ENCODE data around the gene DHRS1. TPM values are rescaled to one million over a fixed set of nuclear protein-coding genes. Genes with fewer than 3 reads are reported as not detected.

The DHRS1 gene
- total RNA-seq, 1 donor from 2014 or later: 6.3 TPM

DNA sequence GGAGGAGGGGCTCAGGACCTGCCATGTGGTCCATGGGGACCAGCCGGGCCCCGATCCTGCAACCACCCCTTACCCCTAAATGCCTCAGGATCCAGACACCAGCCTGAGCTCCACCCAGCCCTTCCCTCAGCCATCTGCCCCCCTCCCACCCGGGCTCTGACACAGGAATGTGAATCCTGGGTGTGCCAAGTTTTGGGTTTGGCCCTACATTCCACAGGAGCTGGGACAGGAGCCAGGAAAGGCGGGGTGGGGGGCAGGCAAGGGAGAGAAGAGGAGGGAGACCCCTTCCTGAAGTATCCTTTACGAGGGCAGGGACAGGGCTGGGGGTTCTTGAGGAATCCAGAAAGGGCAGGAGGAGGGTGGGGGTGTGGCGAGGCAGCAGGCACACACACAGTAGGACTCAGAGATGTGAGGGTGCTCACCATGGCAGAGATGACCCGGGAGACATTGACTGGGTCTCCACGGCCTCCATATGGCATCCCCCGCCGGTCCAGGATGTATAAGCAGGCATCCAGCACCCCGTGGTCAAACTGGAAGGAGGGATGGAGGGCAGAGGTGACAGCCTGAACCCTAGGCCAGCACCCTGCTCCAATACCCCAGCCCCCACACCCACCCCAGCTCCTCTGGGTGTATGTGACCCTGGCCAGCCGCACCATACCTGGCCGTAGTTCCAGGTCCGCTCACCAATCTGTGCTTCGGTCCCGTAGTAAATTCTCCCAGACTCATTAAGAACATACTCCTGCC is 40.1 kb downstream of the DHRS1 start:
- Histone ChIP-seq H3K4me1 (ENCODE audit: control insufficient read depth in 3 of 3, insufficient read depth in 3 of 3, low read length in 3 of 3) (no peaks in the 10 kb centered on the region), H3K9me3 (ENCODE audit: control insufficient read depth in 3 of 3, low read length in 3 of 3) (no peaks in the 10 kb centered on the region), H3K27ac (ENCODE audit: low read depth, low read length) (no peak overlapping the region), H3K36me3 (ENCODE audit: control insufficient read depth in 3 of 3, insufficient read depth in 3 of 3, low read length in 3 of 3) (peaks cover 3 to 7% (median 5%) of the 10 kb centered on the region in 3 donors), H3K27me3 (ENCODE audit: control insufficient read depth in 3 of 3, insufficient read depth in 3 of 3, low read length in 3 of 3) (no peaks in the 10 kb centered on the region), H3K4me3 (ENCODE audit: low read length in 3 of 3) (no peak overlapping the region), H3K9ac (ENCODE audit: low read depth in 1 of 3, low read length in 3 of 3) (no peak overlapping the region)

DNA sequence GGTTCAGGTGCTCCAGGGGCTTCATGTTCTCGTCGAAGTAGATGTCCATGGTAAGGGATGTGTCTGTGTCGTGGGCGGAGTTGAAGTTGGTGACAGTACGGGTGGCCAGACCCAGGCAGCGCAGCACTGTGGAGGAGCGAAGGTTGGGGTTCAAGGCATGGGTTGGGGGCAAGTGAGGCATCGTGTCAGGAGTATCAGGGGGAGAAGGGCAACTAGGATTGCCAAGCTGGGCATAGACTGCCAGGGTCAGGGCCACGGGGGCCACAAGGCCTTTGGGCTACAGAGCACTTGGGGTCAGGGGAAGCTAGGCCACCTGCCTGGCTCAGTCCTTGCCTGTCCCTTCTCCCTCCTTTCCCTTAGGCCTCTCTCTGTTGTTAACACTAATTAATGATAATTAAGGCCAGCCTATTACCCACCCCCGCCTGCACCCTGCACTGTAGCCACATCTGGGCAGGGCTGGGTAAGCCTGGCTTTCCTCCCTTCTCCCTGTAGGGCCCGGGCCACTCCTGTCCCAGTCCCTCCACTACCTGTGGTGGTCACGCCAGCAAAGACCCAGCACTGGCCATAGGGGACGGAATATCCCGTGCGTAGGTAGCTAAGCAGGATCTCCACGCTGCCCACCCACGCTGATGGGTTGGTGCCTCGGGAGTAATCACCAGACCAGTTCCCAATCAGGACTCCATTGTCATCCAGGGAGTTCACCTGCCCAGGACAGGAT is 40.9 kb downstream of the DHRS1 start:
- Histone ChIP-seq H3K9ac (ENCODE audit: low read depth in 1 of 3, low read length in 3 of 3) (no peak overlapping the region), H3K27me3 (ENCODE audit: control insufficient read depth in 3 of 3, insufficient read depth in 3 of 3, low read length in 3 of 3) (no peaks in the 10 kb centered on the region), H3K4me1 (ENCODE audit: control insufficient read depth in 3 of 3, insufficient read depth in 3 of 3, low read length in 3 of 3) (no peaks in the 10 kb centered on the region), H3K36me3 (ENCODE audit: control insufficient read depth in 3 of 3, insufficient read depth in 3 of 3, low read length in 3 of 3) (peaks cover 2 to 7% (median 5%) of the 10 kb centered on the region in 3 donors), H3K4me3 (ENCODE audit: low read length in 3 of 3) (no peak overlapping the region), H3K27ac (ENCODE audit: low read depth, low read length) (no peak overlapping the region), H3K9me3 (ENCODE audit: control insufficient read depth in 3 of 3, low read length in 3 of 3) (no peaks in the 10 kb centered on the region)

DNA sequence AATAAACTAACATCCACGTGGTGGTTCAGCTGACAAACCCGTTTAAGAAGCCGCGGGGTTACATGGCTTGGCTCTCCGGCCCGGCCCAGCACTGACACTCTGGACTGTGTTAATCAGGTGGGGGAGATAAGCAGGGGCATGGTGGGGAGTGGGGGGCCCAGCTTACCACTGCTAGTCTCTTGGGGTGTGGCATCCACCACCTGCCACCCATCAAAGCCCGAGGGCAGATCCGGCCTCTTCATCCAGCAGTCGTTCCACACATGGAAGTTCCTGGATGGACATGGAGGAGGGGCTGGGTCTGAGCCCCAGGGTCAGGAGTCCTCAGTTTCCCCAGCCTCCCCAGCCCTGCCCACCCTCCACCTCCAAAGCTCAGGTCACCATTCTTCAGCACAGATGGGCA is 41.5 kb downstream of the DHRS1 start:
- no peaks in the 10 kb centered on the region for H3K9me3 ChIP-seq (ENCODE audit: control insufficient read depth in 3 of 3, low read length in 3 of 3)
- no peak overlapping the region for H3K27ac ChIP-seq (ENCODE audit: low read depth, low read length)
- H3K27me3 ChIP-seq (ENCODE audit: control insufficient read depth in 3 of 3, insufficient read depth in 3 of 3, low read length in 3 of 3): no peaks in the 10 kb centered on the region
- no peak overlapping the region for H3K4me3 ChIP-seq (ENCODE audit: low read length in 3 of 3)
- H3K9ac ChIP-seq (ENCODE audit: low read depth in 1 of 3, low read length in 3 of 3): no peak overlapping the region
- H3K36me3 ChIP-seq (ENCODE audit: control insufficient read depth in 3 of 3, insufficient read depth in 3 of 3, low read length in 3 of 3): peaks cover 2 to 7% (median 5%) of the 10 kb centered on the region in 3 donors
- H3K4me1 ChIP-seq (ENCODE audit: control insufficient read depth in 3 of 3, insufficient read depth in 3 of 3, low read length in 3 of 3): no peaks in the 10 kb centered on the region

DNA sequence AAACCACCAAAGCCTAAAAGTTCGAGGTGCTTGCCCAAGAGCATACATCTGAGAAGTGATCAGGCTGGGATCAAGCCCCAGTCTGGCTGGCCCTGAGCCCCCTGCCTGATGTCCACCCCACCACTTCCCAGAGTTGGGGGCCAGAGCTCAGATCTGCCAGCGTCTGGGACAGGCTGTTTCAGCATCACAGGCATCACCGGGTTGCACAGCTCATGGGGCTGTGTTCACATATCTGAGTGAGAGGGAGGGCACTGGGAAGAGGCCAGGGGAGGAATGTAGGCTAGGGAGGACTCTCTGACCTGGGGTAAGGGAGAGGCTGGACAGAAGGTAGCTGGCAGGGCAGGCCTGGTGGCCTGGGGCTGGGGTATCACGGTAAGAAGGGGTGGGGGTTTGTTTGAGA is 42.6 kb downstream of the DHRS1 start:
- no peak overlapping the region for H3K27ac ChIP-seq (ENCODE audit: low read depth, low read length)
- no peak overlapping the region for H3K4me3 ChIP-seq (ENCODE audit: low read length in 3 of 3)
- H3K36me3 ChIP-seq (ENCODE audit: control insufficient read depth in 3 of 3, insufficient read depth in 3 of 3, low read length in 3 of 3): peaks cover 2 to 9% (median 5%) of the 10 kb centered on the region in 3 donors
- no peak overlapping the region for H3K9ac ChIP-seq (ENCODE audit: low read depth in 1 of 3, low read length in 3 of 3)
- H3K9me3 ChIP-seq (ENCODE audit: control insufficient read depth in 3 of 3, low read length in 3 of 3): no peaks in the 10 kb centered on the region
- H3K4me1 ChIP-seq (ENCODE audit: control insufficient read depth in 3 of 3, insufficient read depth in 3 of 3, low read length in 3 of 3): no peaks in the 10 kb centered on the region
- H3K27me3 ChIP-seq (ENCODE audit: control insufficient read depth in 3 of 3, insufficient read depth in 3 of 3, low read length in 3 of 3): no peaks in the 10 kb centered on the region

DNA sequence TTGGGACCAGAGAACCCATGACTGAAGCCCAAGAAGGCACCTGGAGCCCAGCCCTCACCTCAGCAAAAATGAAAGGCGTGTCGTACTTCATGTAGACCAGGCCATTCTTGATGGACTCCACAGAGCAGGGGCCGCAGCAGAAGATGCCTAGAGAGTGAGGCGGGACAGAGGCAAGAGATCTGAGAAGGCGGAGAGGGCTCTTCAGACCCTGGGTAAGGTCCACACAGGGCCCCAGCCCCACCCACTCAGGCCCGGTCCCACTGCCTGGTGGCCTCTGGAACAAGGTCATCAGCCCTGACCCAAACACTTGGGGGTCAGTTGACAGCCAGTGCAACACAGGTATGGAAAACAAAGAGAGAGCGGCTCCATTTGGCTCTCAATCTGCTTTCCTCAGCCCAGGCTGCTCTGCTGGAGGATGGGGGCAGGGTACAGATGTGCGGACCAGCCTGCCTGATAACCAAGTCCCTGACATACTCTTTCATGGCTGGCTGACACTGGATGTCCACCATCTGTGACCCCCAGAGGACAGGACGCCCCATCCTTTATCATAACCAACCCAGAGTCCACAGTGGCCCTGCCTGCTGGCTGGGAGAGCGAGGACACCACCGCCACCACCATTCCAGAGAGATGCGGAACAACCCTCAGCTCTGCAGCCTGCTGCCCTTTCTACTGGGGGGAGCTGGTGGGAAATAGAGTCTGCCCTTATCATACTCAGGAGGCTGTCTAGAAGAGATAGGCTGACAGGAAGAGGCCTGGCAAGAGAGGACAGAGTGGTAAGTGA is 43.5 kb downstream of the DHRS1 start:
- H3K9ac ChIP-seq (ENCODE audit: low read depth in 1 of 3, low read length in 3 of 3): no peak overlapping the region

DNA sequence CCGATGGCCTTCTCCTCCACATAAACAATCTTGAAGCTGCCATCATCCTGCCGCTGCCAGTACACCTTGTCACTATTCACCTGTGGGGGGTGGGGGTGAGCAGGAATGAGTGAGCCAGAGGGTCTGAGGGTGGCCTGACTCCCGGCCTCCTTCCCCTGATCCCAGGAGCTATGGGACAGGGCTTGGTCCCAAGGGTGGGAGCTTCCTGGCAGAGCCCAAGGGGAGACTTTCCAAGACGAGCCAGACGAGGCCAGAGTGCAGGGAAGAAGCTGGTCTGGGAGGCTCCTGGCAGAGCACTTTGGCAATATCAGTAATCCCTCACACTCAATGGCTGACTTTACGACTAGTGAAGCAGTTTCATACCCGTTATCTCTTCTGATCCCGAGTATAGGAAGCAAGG is 44.1 kb downstream of the DHRS1 start:
- no peak overlapping the region for H3K4me3 ChIP-seq (ENCODE audit: low read length in 3 of 3)
- no peaks in the 10 kb centered on the region for H3K27me3 ChIP-seq (ENCODE audit: control insufficient read depth in 3 of 3, insufficient read depth in 3 of 3, low read length in 3 of 3)
- H3K27ac ChIP-seq (ENCODE audit: low read depth, low read length): no peak overlapping the region
- no peaks in the 10 kb centered on the region for H3K9me3 ChIP-seq (ENCODE audit: control insufficient read depth in 3 of 3, low read length in 3 of 3)
- H3K9ac ChIP-seq (ENCODE audit: low read depth in 1 of 3, low read length in 3 of 3): no peak overlapping the region
- no peaks in the 10 kb centered on the region for H3K4me1 ChIP-seq (ENCODE audit: control insufficient read depth in 3 of 3, insufficient read depth in 3 of 3, low read length in 3 of 3)
- H3K36me3 ChIP-seq (ENCODE audit: control insufficient read depth in 3 of 3, insufficient read depth in 3 of 3, low read length in 3 of 3): peaks cover 2 to 9% (median 5%) of the 10 kb centered on the region in 3 donors

More for the DNA sequence above, 43.5 kb downstream of the DHRS1 start:
- Histone ChIP-seq H3K27me3 (ENCODE audit: control insufficient read depth in 3 of 3, insufficient read depth in 3 of 3, low read length in 3 of 3) (no peaks in the 10 kb centered on the region), H3K4me1 (ENCODE audit: control insufficient read depth in 3 of 3, insufficient read depth in 3 of 3, low read length in 3 of 3) (no peaks in the 10 kb centered on the region), H3K36me3 (ENCODE audit: control insufficient read depth in 3 of 3, insufficient read depth in 3 of 3, low read length in 3 of 3) (peaks cover 2 to 9% (median 5%) of the 10 kb centered on the region in 3 donors), H3K4me3 (ENCODE audit: low read length in 3 of 3) (no peak overlapping the region), H3K9me3 (ENCODE audit: control insufficient read depth in 3 of 3, low read length in 3 of 3) (no peaks in the 10 kb centered on the region), H3K27ac (ENCODE audit: low read depth, low read length) (no peak overlapping the region)

DNA sequence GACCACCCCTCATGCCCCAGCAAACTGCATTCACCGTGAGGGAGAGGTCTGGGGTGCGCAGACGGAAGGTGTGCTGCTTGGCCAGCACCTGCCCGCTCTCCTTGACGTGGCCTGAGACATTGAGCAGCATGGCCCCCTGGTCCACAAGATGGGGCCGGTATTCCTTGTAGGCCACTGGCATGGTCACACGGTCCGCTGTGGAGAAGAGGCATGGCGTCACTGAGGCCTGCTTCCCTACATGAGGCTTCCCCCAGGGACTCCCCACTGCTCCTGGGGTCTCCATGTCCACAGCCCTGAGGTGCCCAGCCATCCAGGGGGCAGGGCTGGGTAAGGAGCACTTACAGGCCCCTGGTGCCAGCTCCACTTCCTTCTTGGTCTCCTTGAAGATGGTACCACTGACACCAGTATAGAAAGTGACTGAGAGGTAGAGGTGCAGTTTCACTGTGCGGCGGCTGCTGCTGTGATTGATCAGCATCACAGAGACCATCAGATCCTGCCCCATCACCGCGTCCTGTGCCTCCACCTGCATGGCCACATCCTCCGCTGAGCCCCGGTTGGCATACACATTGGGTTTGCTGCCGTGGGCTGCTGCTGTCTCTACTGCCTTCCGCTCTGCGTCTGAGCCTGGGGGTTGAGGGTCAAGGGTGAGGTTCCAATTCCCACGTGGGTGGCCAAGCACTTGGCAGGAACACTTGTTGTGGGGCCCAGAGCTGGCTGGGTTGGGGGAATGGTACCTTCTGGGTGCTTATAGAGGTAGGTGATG is 44.8 kb downstream of the DHRS1 start:
- Histone ChIP-seq H3K27me3 (ENCODE audit: control insufficient read depth in 3 of 3, insufficient read depth in 3 of 3, low read length in 3 of 3) (no peaks in the 10 kb centered on the region), H3K4me1 (ENCODE audit: control insufficient read depth in 3 of 3, insufficient read depth in 3 of 3, low read length in 3 of 3) (no peaks in the 10 kb centered on the region), H3K9me3 (ENCODE audit: control insufficient read depth in 3 of 3, low read length in 3 of 3) (no peaks in the 10 kb centered on the region), H3K27ac (ENCODE audit: low read depth, low read length) (no peak overlapping the region), H3K4me3 (ENCODE audit: low read length in 3 of 3) (no peak overlapping the region), H3K36me3 (ENCODE audit: control insufficient read depth in 3 of 3, insufficient read depth in 3 of 3, low read length in 3 of 3) (peaks cover 3 to 9% (median 5%) of the 10 kb centered on the region in 3 donors), H3K9ac (ENCODE audit: low read depth in 1 of 3, low read length in 3 of 3) (no peak overlapping the region)

DNA sequence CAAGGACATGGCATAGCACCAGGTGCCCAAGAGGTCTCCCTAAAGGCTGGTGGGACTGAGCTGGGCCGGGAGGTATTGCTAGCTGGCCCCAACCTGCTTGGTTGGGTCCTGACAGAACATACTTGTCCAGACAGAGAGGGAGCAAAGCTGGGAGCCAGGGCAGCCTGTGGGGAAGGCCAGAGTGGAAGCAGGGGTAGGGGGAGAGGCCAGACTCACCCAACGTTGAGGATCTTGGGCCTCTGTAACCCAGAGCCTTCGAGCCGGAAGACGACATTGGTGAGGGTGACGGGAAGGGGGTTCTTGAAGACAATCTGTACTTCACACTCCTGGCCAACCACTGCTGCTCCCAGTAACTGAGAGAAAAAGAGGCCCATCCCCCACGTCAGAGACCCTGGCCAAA is 45.6 kb downstream of the DHRS1 start:
- Histone ChIP-seq H3K4me1 (ENCODE audit: control insufficient read depth in 3 of 3, insufficient read depth in 3 of 3, low read length in 3 of 3) (no peaks in the 10 kb centered on the region), H3K9me3 (ENCODE audit: control insufficient read depth in 3 of 3, low read length in 3 of 3) (no peaks in the 10 kb centered on the region), H3K9ac (ENCODE audit: low read depth in 1 of 3, low read length in 3 of 3) (peak overlapping the region in 1 of 3 donors; percentile 20), H3K27me3 (ENCODE audit: control insufficient read depth in 3 of 3, insufficient read depth in 3 of 3, low read length in 3 of 3) (no peaks in the 10 kb centered on the region), H3K36me3 (ENCODE audit: control insufficient read depth in 3 of 3, insufficient read depth in 3 of 3, low read length in 3 of 3) (peaks cover 3 to 9% (median 5%) of the 10 kb centered on the region in 3 donors), H3K4me3 (ENCODE audit: low read length in 3 of 3) (no peak overlapping the region), H3K27ac (ENCODE audit: low read depth, low read length) (no peak overlapping the region)

DNA sequence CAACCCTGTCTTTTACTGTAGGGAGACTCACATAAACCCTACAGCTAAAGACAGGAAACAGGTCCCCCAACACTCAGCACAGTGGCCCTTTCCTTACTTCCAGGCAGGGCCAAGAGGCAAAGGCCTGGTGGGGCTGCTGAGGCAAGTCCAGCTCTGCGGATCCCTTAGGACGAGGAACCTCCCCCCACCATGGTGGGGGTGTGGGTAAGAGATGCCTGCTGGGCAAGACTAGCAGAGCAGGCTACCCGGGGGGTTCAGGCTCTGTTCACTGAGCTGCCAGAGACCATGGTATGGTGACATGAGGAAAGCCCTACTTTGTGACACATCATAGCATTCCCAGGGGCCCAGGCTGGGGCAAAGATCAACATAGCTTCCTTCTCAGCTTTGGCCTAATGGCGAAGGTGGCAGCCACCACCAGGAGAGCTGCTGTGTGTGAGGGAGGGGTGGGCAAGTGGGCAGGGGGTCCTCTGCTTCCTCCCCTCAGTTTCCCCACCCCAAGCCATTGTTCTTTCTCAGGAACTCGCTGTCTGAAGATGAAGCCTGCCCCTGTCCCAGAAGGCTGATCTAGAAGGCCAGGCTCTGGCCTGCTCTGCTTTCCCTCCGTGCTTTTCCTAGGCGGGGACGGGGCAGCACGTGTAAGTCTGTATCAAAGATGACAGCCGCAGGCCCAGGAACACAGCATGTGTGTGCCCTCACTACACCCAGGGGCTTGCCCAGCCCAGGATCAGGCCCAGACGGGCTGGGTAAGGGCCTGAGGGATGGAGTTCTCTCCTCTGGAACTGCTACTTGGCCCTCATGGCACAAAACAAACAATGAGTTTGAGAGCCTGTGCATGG is 47.1 kb downstream of the DHRS1 start:
- Histone ChIP-seq H3K27ac (ENCODE audit: low read depth, low read length) (no peak overlapping the region), H3K9ac (ENCODE audit: low read depth in 1 of 3, low read length in 3 of 3) (no peak overlapping the region), H3K4me1 (ENCODE audit: control insufficient read depth in 3 of 3, insufficient read depth in 3 of 3, low read length in 3 of 3) (no peaks in the 10 kb centered on the region), H3K4me3 (ENCODE audit: low read length in 3 of 3) (no peak overlapping the region), H3K9me3 (ENCODE audit: control insufficient read depth in 3 of 3, low read length in 3 of 3) (no peaks in the 10 kb centered on the region), H3K27me3 (ENCODE audit: control insufficient read depth in 3 of 3, insufficient read depth in 3 of 3, low read length in 3 of 3) (no peaks in the 10 kb centered on the region), H3K36me3 (ENCODE audit: control insufficient read depth in 3 of 3, insufficient read depth in 3 of 3, low read length in 3 of 3) (peaks cover 3 to 9% (median 5%) of the 10 kb centered on the region in 3 donors)
